HEK293 (cell line): ENCODE data around the gene SYT5.
"Not testable (repeated sequence)": the region's sequence is repeated elsewhere in the genome, so short reads cannot be mapped to it uniquely, and the experiment has no call there.

Experiments
- CTCF ChIA-PET: fragments of 350-600 bp; formaldehyde crosslinking; extraction: SDS; loops from one replicate; lab custom pipeline; 2021; ENCODE audit warnings: antibody characterized with exemption; lab: Yijun Ruan, JAX
- POLR2A ChIA-PET: fragments of 300-600 bp; formaldehyde crosslinking; extraction: SDS; loops from one replicate; lab custom pipeline; 2020; ENCODE audit warnings: antibody characterized with exemption, inconsistent platforms; lab: Yijun Ruan, JAX
- H3K27ac ChIP-seq: fragments of 200-500 bp; sonication (Bioruptor generic); 2 replicates; pipeline ENCODE4 v1.5.1; 2014; ENCODE audit warnings: low read depth, low read length, control low read depth, inconsistent platforms; ENCODE audit errors: extremely low read depth
- H3K36me3 ChIP-seq, 2 experiments: fragments of 200-500 bp in 1 of 2; sonication (Bioruptor generic) in 1 of 2; 1 replicate in 1 of 2; 2 replicates in 1 of 2; pipeline ENCODE4 v1.5.1; 2014 to 2017; ENCODE audit warnings: inconsistent platforms in 2 of 2, low read length in 2 of 2; ENCODE audit not compliant: control insufficient read depth in 2 of 2, insufficient read depth in 1 of 2
- H3K4me1 ChIP-seq: fragments of 200-500 bp; sonication (Bioruptor generic); 2 replicates; pipeline ENCODE4 v1.5.1; 2014; ENCODE audit warnings: mild to moderate bottlenecking, low read length, inconsistent platforms; ENCODE audit not compliant: control insufficient read depth, insufficient read depth
- H3K4me3 ChIP-seq: 2 replicates; pipeline ENCODE4 v1.5.1; 2011; ENCODE audit warnings: low read depth, mild to moderate bottlenecking, control low read depth, low read length, moderate library complexity
- H3K9me3 ChIP-seq: fragments of 200-500 bp; sonication (Bioruptor generic); 2 replicates; pipeline ENCODE4 v1.5.1; 2014; ENCODE audit warnings: low read depth, low read length, inconsistent platforms; ENCODE audit not compliant: control insufficient read depth, insufficient read depth
- CTCF ChIP-seq: fragments of 450-650 bp; formaldehyde crosslinking; IDR thresholded peaks from 2 replicates; pipeline ENCODE4 v1.5.1; 2016; ENCODE audit warnings: missing biosample characterization, missing genetic modification characterization
- KLF17 ChIP-seq: fragments of 450-650 bp; formaldehyde crosslinking; IDR thresholded peaks from 2 replicates; pipeline ENCODE4 v1.5.1; 2016; ENCODE audit warnings: missing biosample characterization, missing genetic modification characterization
- KLF8 ChIP-seq: fragments of 450-650 bp; formaldehyde crosslinking; IDR thresholded peaks from 2 replicates; pipeline ENCODE4 v1.5.1; 2016; ENCODE audit warnings: missing biosample characterization, missing genetic modification characterization
- PATZ1 ChIP-seq: fragments of 450-650 bp; formaldehyde crosslinking; IDR thresholded peaks from 2 replicates; pipeline ENCODE4 v1.5.1; 2016; ENCODE audit warnings: missing biosample characterization, missing genetic modification characterization
- ZBTB11 ChIP-seq: fragments of 450-650 bp; formaldehyde crosslinking; conservative IDR thresholded peaks from 2 replicates; pipeline ENCODE4 v1.5.1; 2016; ENCODE audit warnings: low read depth, missing biosample characterization, missing genetic modification characterization
- ZFP69B ChIP-seq: fragments of 450-650 bp; formaldehyde crosslinking; IDR thresholded peaks from 2 replicates; pipeline ENCODE4 v1.5.1; 2016; ENCODE audit warnings: missing biosample characterization, missing genetic modification characterization
- ZNF10 ChIP-seq: fragments of 450-650 bp; formaldehyde crosslinking; IDR thresholded peaks from 2 replicates; pipeline ENCODE4 v1.5.1; 2017; ENCODE audit warnings: missing biosample characterization, missing genetic modification characterization
- ZNF114 ChIP-seq: fragments of 450-650 bp; formaldehyde crosslinking; IDR thresholded peaks from 2 replicates; pipeline ENCODE4 v1.5.0; 2017; ENCODE audit warnings: missing biosample characterization, missing genetic modification characterization
- ZNF140 ChIP-seq: fragments of 450-650 bp; formaldehyde crosslinking; IDR thresholded peaks from 2 replicates; pipeline ENCODE4 v1.5.1; 2016; ENCODE audit warnings: missing biosample characterization, missing genetic modification characterization
- ZNF174 ChIP-seq: fragments of 450-650 bp; formaldehyde crosslinking; IDR thresholded peaks from 2 replicates; pipeline ENCODE4 v1.5.0; 2017; ENCODE audit warnings: missing biosample characterization, mild to moderate bottlenecking, missing genetic modification characterization
- ZNF423 ChIP-seq: fragments of 450-650 bp; formaldehyde crosslinking; IDR thresholded peaks from 2 replicates; pipeline ENCODE4 v1.5.1; 2016; ENCODE audit warnings: missing biosample characterization, missing genetic modification characterization
- ZNF660 ChIP-seq: fragments of 450-650 bp; IDR thresholded peaks from 2 replicates; pipeline ENCODE4 v1.5.1; 2018; ENCODE audit warnings: missing biosample characterization, mild to moderate bottlenecking, missing genetic modification characterization
- ZNF777 ChIP-seq: fragments of 450-650 bp; formaldehyde crosslinking; IDR thresholded peaks from 2 replicates; pipeline ENCODE4 v1.5.1; 2017; ENCODE audit warnings: missing biosample characterization, missing genetic modification characterization, borderline replicate concordance
- ZNF837 ChIP-seq: fragments of 450-650 bp; formaldehyde crosslinking; IDR thresholded peaks from 2 replicates; pipeline ENCODE4 v1.5.1; 2016; ENCODE audit warnings: missing biosample characterization, missing genetic modification characterization
- ZSCAN5A ChIP-seq: fragments of 450-650 bp; formaldehyde crosslinking; IDR thresholded peaks from 2 replicates; pipeline ENCODE4 v1.5.1; 2016; ENCODE audit warnings: missing biosample characterization, missing genetic modification characterization

Gene SYT5

DNA sequence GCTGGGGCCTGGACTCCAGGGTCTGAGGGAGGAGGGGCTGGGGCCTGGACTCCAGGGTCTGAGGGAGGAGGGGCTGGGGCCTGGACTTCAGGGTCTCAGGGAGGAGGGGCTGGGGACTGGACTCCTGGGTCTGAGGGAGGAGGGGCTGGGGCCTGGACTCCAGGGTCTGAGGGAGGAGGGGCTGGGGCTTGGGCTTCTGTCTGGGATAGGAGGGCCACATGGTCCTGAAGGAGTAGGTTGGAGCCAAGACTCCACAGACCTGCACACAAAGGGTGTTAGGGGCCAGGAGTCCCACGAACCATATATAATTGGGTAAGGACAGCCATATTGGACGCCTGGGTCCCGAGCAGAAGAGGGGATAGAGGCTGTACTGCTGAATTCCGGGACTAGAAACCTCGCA lies 24.3 kb downstream of the SYT5 start:
- not testable (repeated sequence) for H3K36me3 ChIP-seq, H3K9me3 ChIP-seq, H3K4me3 ChIP-seq, H3K4me1 ChIP-seq, H3K27ac ChIP-seq
- POLR2A ChIA-PET = interaction anchor here (0.6 to 1.2 kb wide), 3 partner anchors 9 to 15 kb away, joined by 3 to 4 read pairs (median 3); no protein-coding TSS in a partner anchor
- CTCF ChIA-PET = interaction anchor here (0.8 to 1.2 kb wide), 3 partner anchors 9 to 499 kb away, joined by 3 to 6 read pairs (median 4); no protein-coding TSS in a partner anchor

DNA sequence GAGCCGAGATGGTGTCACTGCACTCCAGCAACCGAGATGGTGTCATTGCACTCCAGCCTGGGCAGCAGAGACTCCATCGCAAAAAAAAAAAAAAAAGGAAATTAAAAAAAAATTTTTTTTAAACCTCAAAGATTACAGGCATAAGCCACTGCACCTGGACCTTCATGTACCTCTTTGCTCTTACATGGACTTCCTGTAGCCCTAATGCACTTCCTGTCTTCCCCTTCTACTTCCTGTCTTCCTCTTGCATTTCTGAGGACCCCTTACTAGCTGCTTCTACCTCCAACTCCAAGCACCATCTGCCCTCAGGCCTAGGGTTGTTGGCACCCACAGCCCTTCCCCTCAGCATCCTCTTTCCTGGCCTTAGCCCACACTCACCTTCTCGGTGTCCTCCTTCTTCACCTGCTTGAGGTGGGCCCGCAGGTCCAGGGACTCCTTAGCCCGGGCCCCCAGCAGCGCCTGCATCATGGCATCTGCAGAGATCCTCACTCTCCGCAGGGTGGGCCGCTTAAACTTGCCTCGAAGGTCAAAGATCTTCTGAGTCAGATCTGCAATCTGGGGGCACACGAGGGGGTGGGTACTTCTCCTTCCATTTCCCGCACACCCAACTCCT lies 26.3 kb downstream of the SYT5 start:
- Histone ChIP-seq H3K9me3 (no peaks in the 10 kb centered on the region), H3K4me3 (no peak overlapping the region), H3K4me1 (peaks cover 3% of the 10 kb centered on the region), H3K27ac (no peak overlapping the region), H3K36me3 (no peaks in the 10 kb centered on the region)
- ChIA-PET POLR2A (no interaction called here), CTCF (interaction anchor here (1.1 to 1.2 kb wide), 2 partner anchors 12 to 13 kb away, joined by 6 to 8 read pairs; partner anchors contain the start of gene DNAAF3)
- TF ChIP-seq ZFP69B (tag by site-specific recombination) = no peak
- no peak for TF ChIP-seq ZSCAN5A
- TF ChIP-seq PATZ1 (tag by site-specific recombination) = no peak
- TF ChIP-seq ZNF140 (tag by site-specific recombination) = no peak
- no peak for TF ChIP-seq KLF17 (tag by site-specific recombination)
- no peak for TF ChIP-seq ZNF837 (tag by site-specific recombination)
- no peak for TF ChIP-seq ZNF660 (tag by site-specific recombination)
- TF ChIP-seq ZNF423 (tag by site-specific recombination) = no peak
- peak; percentile 81; the same call in 1 of the 2 replicates for TF ChIP-seq ZNF10 (tag by site-specific recombination)
- TF ChIP-seq ZNF777 (tag by site-specific recombination) = no peak
- TF ChIP-seq ZBTB11 (tag by site-specific recombination) = peak; percentile 36
- TF ChIP-seq ZNF114 (tag by site-specific recombination) = no peak
- no peak for TF ChIP-seq KLF8 (tag by site-specific recombination)
- TF ChIP-seq CTCF (tag by site-specific recombination) = no peak
- TF ChIP-seq ZNF174 (tag by site-specific recombination) = no peak
